Measurements from ENCODE around the gene GREM2.

DNA sequence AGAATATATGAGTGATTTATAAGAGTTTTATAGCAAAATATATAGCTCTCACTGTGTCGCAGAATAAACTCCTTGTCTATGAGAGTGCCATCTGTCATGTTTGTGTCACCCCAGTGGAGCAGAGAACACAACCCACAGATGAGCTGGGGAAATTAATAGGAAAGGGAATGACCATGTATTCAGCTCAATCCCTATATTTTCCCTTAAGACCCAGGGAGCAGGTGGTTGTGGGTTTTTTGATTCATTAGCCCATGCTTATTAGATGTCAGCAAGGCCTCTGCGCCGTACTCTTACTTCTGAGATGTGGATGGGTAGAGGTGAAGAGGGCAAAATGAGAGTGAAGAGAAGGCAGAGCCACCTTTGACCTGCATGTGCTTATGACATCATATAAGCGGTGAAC, 4.1 kb upstream of the GREM2 start:
- no peak for TF ChIP-seq POLR2A (IDR thresholded peaks at IDR 0.05)
- no peak for TF ChIP-seq CTCF (IDR thresholded peaks at IDR 0.05)

Measured in gastroesophageal sphincter (tissue), 3 donors.